SK-N-SH treated with all-trans-retinoic acid at 6 μM for 48 hours (cell line): ENCODE data around the gene ARPC2.

Experiments
- PATZ1 ChIP-seq: fragments of 250-450 bp; sonication (Bioruptor Pico); IDR thresholded peaks from 2 replicates; pipeline ENCODE4 v1.8.0; 2020; ENCODE audit warnings: mild to moderate bottlenecking, moderate library complexity, borderline replicate concordance
- RARB ChIP-seq: fragments of 250-450 bp; sonication (Bioruptor Pico); IDR thresholded peaks from 2 replicates; pipeline ENCODE4 v1.8.0; 2021; ENCODE audit warnings: mild to moderate bottlenecking, moderate library complexity
- TCF4 ChIP-seq: fragments of 250-450 bp; sonication (Bioruptor Pico); IDR thresholded peaks from 2 replicates; pipeline ENCODE4 v1.8.0; 2021; ENCODE audit warnings: mild to moderate bottlenecking, moderate library complexity, borderline replicate concordance
- ZNF70 ChIP-seq: fragments of 450-650 bp; formaldehyde crosslinking; IDR thresholded peaks from 2 replicates; pipeline ENCODE4 v1.5.0; 2020; ENCODE audit warnings: mild to moderate bottlenecking, moderate library complexity

GRCh38 chr2:218229239-218229638 lies 12.2 kb downstream of the ARPC2 start:
- TF ChIP-seq ZNF70 (CRISPR knock-in tag): no peak
- TF ChIP-seq TCF4 (CRISPR knock-in tag): no peak
- no peak for TF ChIP-seq PATZ1 (CRISPR knock-in tag)
- TF ChIP-seq RARB: no peak
